ENCODE data around the gene PDCL2.
A peak's percentile ranks its signal among the peaks of the same experiment; 100 is the strongest.
"Not testable (repeated sequence)": the region's sequence is repeated elsewhere in the genome, so short reads cannot be mapped to it uniquely, and the experiment has no call there.

The PDCL2 gene

GRCh38 chr4:55582773-55583172 is 9.3 kb downstream of the PDCL2 start:
- ATAC-seq, result not testable (repeated sequence)

DNA sequence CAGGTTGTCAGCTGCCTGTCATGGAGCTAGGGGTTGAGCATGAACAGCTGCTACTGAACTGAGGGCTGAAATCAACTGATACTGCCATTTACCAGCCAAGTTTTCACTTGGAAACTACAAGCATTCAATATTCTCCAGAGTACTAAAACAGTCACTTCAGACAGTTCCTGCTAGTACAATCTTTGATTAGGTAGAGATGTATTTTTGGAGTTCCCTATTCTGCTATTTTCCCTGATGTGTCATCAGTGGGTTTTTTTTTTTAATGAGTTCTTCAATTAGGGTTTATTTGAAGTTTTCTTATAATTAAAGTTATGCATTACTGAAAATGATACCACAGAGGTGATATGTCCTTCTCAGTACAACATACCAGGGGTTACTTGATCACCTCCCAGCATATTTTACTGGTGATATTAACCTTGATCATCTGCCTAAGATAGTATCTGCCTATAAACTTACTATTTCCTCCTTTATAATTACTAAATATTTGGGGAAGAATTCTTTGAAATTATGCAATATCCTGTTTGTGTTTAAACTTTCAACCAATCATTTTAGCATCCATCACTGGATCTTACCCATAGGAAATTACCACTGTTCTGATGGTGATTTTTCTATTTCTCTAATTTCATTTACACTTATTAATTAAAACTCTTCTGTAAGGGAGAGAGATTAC is 13.6 kb downstream of the PDCL2 start:
- ATAC-seq, result no peak

GRCh38 chr4:55575513-55575912 is 16.5 kb downstream of the PDCL2 start:
- ATAC-seq, result no peak

GRCh38 chr4:55574252-55574651 is 17.8 kb downstream of the PDCL2 start:
- ATAC-seq, result peak in 1 of 2 donors; percentile 24

GRCh38 chr4:55571806-55572205 is 20.2 kb downstream of the PDCL2 start:
- no peak for ATAC-seq

DNA sequence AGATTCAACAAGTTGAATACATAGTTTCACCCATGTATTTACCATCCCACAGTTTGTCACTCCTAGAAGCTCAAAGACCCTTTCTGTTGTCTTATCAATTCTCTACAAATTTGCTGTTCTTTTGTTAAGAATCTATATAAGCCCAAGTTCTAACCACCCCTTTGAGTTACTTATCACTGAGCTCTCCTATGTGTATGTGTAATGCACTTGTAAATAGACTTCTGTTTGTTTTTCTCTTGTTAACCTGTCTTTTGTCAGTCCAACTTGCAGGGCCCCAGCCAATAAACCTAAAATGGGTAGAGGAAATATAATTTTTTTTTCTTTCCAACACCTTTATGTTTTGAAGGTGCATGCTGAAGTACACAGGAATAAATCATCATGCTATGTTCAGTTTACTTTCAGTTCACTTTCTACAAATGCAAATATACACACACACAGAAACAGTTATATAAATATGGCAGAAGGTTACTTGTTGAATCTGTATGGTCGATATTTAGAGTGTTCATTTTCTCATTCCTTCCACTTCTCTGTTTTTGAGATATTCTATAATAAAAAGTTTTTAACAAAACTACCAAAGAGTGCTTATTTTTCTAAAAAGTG is 23.0 kb downstream of the PDCL2 start:
- no peak for ATAC-seq

DNA sequence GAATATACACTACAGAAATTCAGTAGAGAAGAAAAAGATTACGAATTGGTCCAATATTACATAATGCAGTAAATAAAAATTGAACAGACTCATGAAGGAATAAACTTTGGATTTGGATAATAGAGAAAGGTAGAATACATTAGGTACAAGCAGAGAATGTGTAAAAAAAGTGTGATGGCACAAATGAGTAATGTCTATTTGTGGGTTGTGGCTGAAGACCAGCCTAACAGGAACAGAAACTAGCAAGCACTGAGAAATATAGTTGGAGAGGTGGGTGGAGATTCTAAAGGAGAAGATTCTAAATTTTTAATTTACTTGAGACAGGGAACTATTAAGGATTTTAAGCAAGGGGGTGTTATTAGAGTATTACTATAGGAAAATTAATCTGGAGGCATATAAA is 30.2 kb downstream of the PDCL2 start:
- ATAC-seq, result peak; percentile 41 to 61

GRCh38 chr4:55560096-55560495 is 31.9 kb downstream of the PDCL2 start:
- no peak for ATAC-seq

- no peak for ATAC-seq
Measured at GRCh38 chr4:55554453-55555030, 37.5 kb downstream of the PDCL2 start.

DNA sequence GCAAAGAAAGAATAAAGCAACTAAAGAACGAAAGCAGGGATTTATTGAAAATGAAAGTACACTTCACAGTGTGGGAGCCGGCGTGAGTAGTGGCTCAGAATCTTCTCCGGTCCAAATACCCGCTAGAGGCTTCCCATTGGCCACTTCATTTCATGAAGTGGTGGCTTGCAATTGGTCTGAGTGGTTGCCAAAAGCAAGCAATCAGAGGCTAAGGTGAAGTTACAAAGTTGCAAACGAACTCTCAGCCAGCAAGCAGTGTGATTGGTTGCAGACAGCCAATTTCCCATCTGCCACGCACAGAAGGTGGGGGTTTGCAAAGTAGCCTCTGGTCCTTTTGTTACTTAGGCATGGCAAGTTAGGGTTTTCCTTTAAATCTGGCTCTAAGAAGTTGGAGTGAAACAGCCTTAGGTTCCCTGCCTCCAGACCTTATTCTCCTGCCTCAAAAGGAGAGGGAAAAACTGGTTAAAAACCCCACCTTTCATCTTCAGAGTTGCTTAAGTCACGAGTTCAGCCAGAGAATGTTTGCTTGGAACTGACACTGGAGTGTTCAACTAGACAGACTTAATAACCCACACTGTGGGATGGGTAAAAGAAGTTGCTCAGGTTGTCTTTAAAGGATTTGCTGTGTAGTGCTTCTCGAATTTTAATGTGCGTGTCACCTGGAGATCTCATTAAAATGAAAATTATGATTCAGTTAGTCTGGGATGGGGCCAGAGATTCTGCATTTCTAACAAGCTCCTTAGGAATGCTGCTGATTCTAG is 38.4 kb downstream of the PDCL2 start:
- no peak for ATAC-seq

- not testable (repeated sequence) for ATAC-seq
Measured at GRCh38 chr4:55551964-55552363, 40.1 kb downstream of the PDCL2 start.

DNA sequence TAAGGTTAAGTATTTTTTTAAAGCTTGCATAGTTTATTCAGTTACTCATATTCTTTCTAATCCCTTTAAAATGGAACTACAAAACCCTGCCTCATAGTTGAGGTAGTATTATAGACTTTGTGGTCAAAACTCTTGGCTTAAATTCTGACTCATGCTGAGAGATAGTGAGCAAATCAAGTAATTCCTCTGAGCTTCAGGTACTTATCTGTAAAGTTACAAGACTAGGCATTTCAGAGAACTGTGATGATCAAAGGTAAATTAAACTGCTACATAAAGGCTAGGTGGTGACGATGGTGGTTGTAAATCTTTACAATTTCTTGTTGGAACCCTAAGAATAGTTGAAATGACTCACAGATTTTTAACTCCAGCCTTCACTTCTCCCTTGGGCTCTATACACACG is 42.2 kb downstream of the PDCL2 start:
- peak; percentile 50 to 69 for ATAC-seq

GRCh38 chr4:55547918-55548317 is 44.1 kb downstream of the PDCL2 start:
- ATAC-seq, result no peak

- ATAC-seq, result no peak
Measured at GRCh38 chr4:55547466-55547770, 44.6 kb downstream of the PDCL2 start.

- ATAC-seq, result peak; percentile 62
Measured at GRCh38 chr4:55546756-55547465, 45.1 kb downstream of the PDCL2 start, which contains the start of gene CLOCK. Gene CLOCK (minus strand): TSS chr4:55546909. CDS start chr4:55482785, 64,124 bp downstream.

DNA sequence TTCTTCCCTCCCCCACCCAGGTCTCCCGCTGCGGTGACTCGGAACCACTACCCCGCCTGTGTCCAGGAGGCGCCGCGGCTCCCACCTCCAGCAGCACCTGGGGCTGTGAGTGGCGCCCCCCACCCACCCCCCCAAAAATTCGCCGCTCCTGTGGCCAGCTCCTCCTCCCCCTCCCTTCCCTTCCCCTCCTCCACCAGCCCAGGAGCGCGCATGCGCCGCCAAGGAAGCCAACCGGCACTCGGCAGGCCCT is 45.6 kb downstream of the PDCL2 start:
- ATAC-seq, result peak; percentile 47 to 57

DNA sequence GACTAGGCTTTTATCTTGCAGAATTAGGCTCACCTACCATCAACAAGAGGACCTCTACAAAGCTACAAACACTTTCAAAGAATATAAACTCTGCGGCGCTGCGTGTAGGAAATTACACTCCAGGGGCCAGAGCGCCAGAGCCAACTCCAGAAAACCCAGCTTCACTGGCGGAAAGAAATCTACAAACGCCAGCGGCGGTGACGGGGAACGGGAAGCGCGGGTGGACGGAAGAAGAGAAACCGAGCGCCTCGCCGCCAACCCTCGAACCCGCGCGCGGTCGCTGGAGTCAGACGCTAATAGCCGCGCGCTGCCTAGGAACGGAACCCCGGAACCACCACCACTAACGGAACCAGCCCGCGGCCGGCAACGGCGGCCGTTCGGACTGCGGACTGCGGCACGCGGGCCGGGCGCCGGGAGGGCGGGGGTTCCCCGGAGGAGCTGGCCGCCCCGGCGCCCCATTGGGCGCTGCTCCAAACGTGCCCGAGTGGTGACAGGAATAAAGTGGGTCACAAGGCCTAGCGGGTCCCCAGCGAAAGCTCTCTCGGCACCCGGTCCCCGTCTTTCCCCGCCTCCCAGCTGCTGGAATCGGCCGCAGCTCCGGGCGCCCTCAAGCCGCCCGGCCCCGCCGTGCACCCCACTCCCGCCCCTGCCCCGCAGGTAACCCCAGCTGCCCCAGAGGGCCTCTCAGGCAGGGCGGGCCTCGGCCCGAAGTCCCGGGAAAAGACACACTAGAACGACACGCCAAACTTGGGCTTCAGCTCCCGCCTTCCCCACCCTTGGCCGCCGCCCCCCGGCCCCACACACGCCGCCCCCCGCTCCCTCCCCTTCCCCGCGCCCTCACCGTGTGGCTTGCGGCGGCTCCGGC is 46.2 kb downstream of the PDCL2 start:
- peak; percentile 41 to 57 for ATAC-seq

GRCh38 chr4:55545151-55545550 is 46.9 kb downstream of the PDCL2 start:
- ATAC-seq, result no peak

GRCh38 chr4:55543858-55544257 is 48.2 kb downstream of the PDCL2 start:
- no peak for ATAC-seq

- no peak for ATAC-seq
Measured at GRCh38 chr4:55540271-55540670, 51.8 kb downstream of the PDCL2 start.

- no peak for ATAC-seq
Measured at GRCh38 chr4:55539658-55540057, 52.4 kb downstream of the PDCL2 start.

DNA sequence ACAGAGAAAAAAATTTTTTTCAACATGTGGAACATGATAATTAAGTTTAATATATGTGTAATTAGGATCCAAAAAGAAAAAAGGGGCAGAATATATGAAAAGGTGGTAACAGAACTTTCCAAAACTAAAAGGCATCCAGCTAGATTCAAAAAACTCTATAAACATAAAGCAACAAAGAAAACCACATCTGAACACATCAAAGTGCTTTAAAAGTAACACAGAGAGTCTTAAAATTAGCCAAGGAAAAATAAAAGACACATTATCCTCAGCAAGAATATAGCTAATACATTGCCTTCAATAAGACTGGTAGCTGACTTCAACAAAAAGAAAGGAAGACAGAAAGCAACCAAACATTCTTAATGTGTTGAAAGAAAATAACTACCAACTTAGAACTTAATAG is 53.5 kb downstream of the PDCL2 start:
- no peak for ATAC-seq
